Osteoblast (primary cell): ENCODE measurements around the gene WDTC1. TPM values are rescaled to one million over a fixed set of nuclear protein-coding genes. Genes with fewer than 3 reads are reported as not detected.

Source experiments
- DNase-seq: peaks from one replicate; pipeline ENCODE4 v3.0.0; 2011; ENCODE audit warnings: low spot score, mixed read lengths; ENCODE audit not compliant: insufficient read length; ENCODE audit errors: missing footprints
- H2AFZ ChIP-seq: 2 replicates; pipeline ENCODE4 v1.6.0; 2011; ENCODE audit warnings: mild to moderate bottlenecking, low read length
- H3K27ac ChIP-seq: 2 replicates; pipeline ENCODE4 v1.5.1; 2011; ENCODE audit warnings: mild to moderate bottlenecking, low read depth, low read length, moderate library complexity
- H3K27me3 ChIP-seq: 2 replicates; pipeline ENCODE4 v1.6.0; 2012; ENCODE audit warnings: mild to moderate bottlenecking, control low read depth, inconsistent platforms, low read length, moderate library complexity; ENCODE audit not compliant: insufficient read depth
- H3K36me3 ChIP-seq: 2 replicates; pipeline ENCODE4 v1.5.1; 2011; ENCODE audit warnings: mild to moderate bottlenecking, low read length, control low read depth, moderate library complexity; ENCODE audit not compliant: insufficient read depth
- H3K4me1 ChIP-seq: 2 replicates; pipeline ENCODE4 v1.5.1; 2011; ENCODE audit warnings: mild to moderate bottlenecking, low read length, control low read depth, moderate library complexity; ENCODE audit not compliant: insufficient read depth
- H3K4me2 ChIP-seq: 2 replicates; pipeline ENCODE4 v1.6.0; 2011; ENCODE audit warnings: mild to moderate bottlenecking, low read length; ENCODE audit not compliant: insufficient read depth
- H3K4me3 ChIP-seq: fragments of 200-600 bp; sonication (generic); 3 replicates; pipeline ENCODE4 v1.5.1; 2012; ENCODE audit warnings: mild to moderate bottlenecking, low read length, inconsistent platforms; ENCODE audit not compliant: insufficient read depth
- H3K79me2 ChIP-seq: 2 replicates; pipeline ENCODE4 v1.6.0; 2012; ENCODE audit warnings: mild to moderate bottlenecking, low read length, control low read depth, inconsistent platforms; ENCODE audit not compliant: insufficient read depth
- H3K9me3 ChIP-seq: 2 replicates; pipeline ENCODE4 v1.5.1; 2011; ENCODE audit warnings: low read depth, low read length, control low read depth
- H4K20me1 ChIP-seq: 2 replicates; pipeline ENCODE4 v1.6.0; 2012; ENCODE audit warnings: mild to moderate bottlenecking, low read length, control low read depth; ENCODE audit not compliant: insufficient read depth
- CTCF ChIP-seq: IDR thresholded peaks from 2 replicates; pipeline ENCODE4 v1.5.1; 2011; ENCODE audit warnings: mild to moderate bottlenecking, low read depth, low read length, moderate library complexity; ENCODE audit errors: extremely low read depth
- small RNA-seq: library from RNA; depleted of rRNA; stranded (forward); fragments of <200 nt; gene quantifications from one replicate; pipeline ENCODE3, GENCODE V24; 2012
- total RNA-seq: library from RNA; depleted of rRNA; stranded (reverse); fragments of >200 nt; gene quantifications from 2 replicates; pipeline ENCODE4 v1.2.3, GENCODE V29; 2012

WDTC1 gene
- total RNA-seq, 1 donor, result 34.4 TPM

- H3K4me1 ChIP-seq, result no peaks in the 10 kb centered on the region
- H4K20me1 ChIP-seq, result no peaks in the 10 kb centered on the region
- H2AFZ ChIP-seq, result no peak overlapping the region
- no peak for DNase-seq
- no peak for TF ChIP-seq CTCF
- H3K27ac ChIP-seq, result no peak overlapping the region
- H3K36me3 ChIP-seq, result peaks cover 39% of the 10 kb centered on the region
- no peak overlapping the region for H3K4me3 ChIP-seq
- H3K27me3 ChIP-seq, result no peaks in the 10 kb centered on the region
- no peaks in the 10 kb centered on the region for H3K79me2 ChIP-seq
- H3K4me2 ChIP-seq, result no peak overlapping the region
- no peaks in the 10 kb centered on the region for H3K9me3 ChIP-seq
These were observed 121.8 kb downstream of the WDTC1 start for GRCh38 chr1:27356277-27356618.

- Histone ChIP-seq H3K9me3 (no peaks in the 10 kb centered on the region), H3K4me2 (no peak overlapping the region), H3K4me3 (no peak overlapping the region), H4K20me1 (no peaks in the 10 kb centered on the region), H3K36me3 (peaks cover 44% of the 10 kb centered on the region), H2AFZ (no peak overlapping the region), H3K4me1 (no peaks in the 10 kb centered on the region), H3K27ac (no peak overlapping the region), H3K27me3 (no peaks in the 10 kb centered on the region), H3K79me2 (no peaks in the 10 kb centered on the region)
- no peak for DNase-seq
- TF ChIP-seq CTCF, result no peak
These were observed 122.3 kb downstream of the WDTC1 start for GRCh38 chr1:27356619-27357280.

- no peak overlapping the region for H2AFZ ChIP-seq
- peak; percentile 82 for TF ChIP-seq CTCF
- H3K4me1 ChIP-seq, result no peaks in the 10 kb centered on the region
- no peaks in the 10 kb centered on the region for H3K27me3 ChIP-seq
- H3K27ac ChIP-seq, result no peak overlapping the region
- H4K20me1 ChIP-seq, result no peaks in the 10 kb centered on the region
- peak; percentile 99 for DNase-seq
- no peaks in the 10 kb centered on the region for H3K79me2 ChIP-seq
- H3K4me3 ChIP-seq, result no peak overlapping the region
- peaks cover 51% of the 10 kb centered on the region for H3K36me3 ChIP-seq
- no peaks in the 10 kb centered on the region for H3K9me3 ChIP-seq
- no peak overlapping the region for H3K4me2 ChIP-seq
These were observed 123.0 kb downstream of the WDTC1 start for GRCh38 chr1:27357281-27358037.

Small RNA genes lying within 50 kb of the gene (small RNA-seq; reads per million reads assigned to genes)
- gene RF00019 (not detected), gene RNU6-48P (not detected), gene SNRPEP7 (not detected)

Other genes with a start within 250 kb of the WDTC1 start
- 6.5 TPM in 2 replicates for gene TRNP1, start 240.9 kb upstream of the WDTC1 start, total RNA-seq
- 10.0 and 11.2 TPM in 2 replicates for gene TENT5B, start 221.8 kb upstream of the WDTC1 start, total RNA-seq
- 6.2 and 7.6 TPM in 2 replicates for gene SLC9A1, start 79.5 kb upstream of the WDTC1 start, total RNA-seq
- 23.9 and 30.4 TPM in 2 replicates for gene TMEM222, start 87.5 kb downstream of the WDTC1 start, total RNA-seq
- under 0.01 TPM in 1 of 2 replicates, not detected in the other for gene SYTL1, start 107.4 kb downstream of the WDTC1 start, total RNA-seq
- 25.7 and 29.8 TPM in 2 replicates for gene MAP3K6, start 132.3 kb downstream of the WDTC1 start, total RNA-seq
- not detected in 2 replicates for gene FCN3, start 140.2 kb downstream of the WDTC1 start, total RNA-seq
- not detected in 2 replicates for gene CD164L2, start 148.7 kb downstream of the WDTC1 start, total RNA-seq
- under 0.01 and 0.36 TPM in 2 replicates for gene GPR3, start 158.0 kb downstream of the WDTC1 start, total RNA-seq